RPMI7951 (cell line): ENCODE results near the gene KCNJ2. TPM values are rescaled to one million over a fixed set of nuclear protein-coding genes. Genes with fewer than 3 reads are reported as not detected.

Source experiments
- DNase-seq: peaks from one replicate; pipeline ENCODE4 v3.0.0-alpha.2; 2012; ENCODE audit warnings: low read depth
- total RNA-seq: library from RNA; depleted of rRNA; stranded (reverse); fragments of >200 nt; shearing (Covaris generic); gene quantifications from 2 replicates; pipeline ENCODE4 v1.2.3, GENCODE V29; 2014; rRNA removed

Gene KCNJ2
- total RNA-seq, 1 experiment from 2014 or later = 0.24 TPM

DNA sequence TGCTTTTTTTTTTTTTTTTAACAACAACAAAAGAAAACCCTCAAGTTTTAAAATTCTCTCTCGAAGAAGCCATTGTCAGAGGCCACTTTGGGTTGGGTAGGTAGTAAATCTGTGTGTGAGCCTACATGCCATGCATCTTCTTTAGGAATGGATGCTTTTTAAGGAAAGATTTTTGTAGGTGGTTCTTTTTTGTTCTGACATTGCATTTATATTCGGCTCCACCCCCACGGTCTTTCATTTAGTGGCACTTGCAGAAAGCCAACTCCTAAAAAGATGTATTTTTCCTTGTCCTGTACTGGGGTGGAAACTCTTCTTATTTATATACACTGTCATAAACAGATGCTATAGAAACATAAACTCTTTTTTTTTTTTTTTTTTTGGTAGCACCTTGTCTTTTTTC lies 35.1 kb downstream of the KCNJ2 start:
- DNase-seq = no peak

DNA sequence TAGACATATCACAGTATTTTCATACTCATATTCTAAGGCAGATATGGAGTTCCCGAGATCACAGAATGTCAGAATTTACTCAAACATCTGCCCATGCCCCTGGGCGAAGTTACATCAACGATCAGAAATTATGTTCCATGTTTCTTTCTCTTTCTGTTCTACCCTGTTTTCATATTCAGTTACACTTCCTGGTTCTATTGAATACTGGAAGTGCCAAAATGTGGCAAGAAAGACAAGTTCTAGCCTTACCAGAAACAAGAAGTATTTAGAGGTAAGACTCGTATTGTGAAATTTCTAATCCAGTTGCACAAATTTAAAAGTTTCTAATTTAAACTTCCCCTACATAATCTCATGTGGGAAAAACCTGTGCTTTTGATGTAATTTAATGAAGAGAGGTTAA lies 36.1 kb downstream of the KCNJ2 start:
- no peak for DNase-seq

DNA sequence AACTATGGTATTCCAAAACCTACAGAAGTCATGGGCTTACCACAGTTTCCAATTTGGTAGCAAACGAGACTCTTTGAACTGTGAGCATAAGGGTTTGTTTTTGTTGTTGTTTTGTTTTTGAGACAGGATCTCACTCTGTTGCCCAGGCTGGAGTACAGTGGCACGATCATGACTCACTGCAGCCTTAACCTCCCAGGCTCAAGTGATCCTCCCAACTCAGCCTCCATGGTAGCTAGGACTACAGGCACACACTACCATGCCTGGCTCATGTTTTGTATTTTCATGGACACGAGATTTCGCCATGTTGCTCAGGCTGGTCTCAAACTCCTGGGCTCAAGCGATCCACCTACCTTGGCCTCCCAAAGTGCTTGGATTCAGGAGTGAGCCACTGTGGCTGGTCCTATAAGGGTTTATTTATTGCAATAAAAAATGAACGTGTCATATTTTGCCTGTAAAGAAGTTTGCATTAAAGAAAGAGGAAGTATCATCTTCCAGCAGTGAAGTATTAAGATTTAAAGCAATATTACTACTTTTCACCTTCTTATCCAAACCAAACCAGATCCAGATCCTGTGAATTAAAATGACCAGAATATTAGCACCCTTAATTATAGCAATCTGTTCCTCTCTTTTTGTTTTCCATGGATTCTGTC lies 37.2 kb downstream of the KCNJ2 start:
- no peak for DNase-seq

DNA sequence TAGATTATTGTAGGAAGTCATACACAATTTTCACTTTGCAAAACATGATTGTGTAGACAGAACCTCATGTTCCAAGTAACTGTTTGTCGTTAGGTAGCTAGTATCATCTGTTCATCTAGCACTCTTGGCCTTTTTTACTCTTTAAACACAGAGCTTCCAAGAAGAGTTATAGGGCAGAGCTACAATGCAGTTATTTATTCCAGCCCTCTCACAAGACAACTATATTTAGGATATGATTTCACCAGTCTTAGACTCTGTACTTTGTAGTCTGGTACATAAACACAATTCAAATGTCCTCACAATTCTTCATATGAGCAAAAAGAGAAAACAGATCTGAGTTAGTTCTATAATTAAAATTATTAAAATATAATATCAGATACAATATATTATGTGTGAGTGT lies 37.9 kb downstream of the KCNJ2 start:
- no peak for DNase-seq

DNA sequence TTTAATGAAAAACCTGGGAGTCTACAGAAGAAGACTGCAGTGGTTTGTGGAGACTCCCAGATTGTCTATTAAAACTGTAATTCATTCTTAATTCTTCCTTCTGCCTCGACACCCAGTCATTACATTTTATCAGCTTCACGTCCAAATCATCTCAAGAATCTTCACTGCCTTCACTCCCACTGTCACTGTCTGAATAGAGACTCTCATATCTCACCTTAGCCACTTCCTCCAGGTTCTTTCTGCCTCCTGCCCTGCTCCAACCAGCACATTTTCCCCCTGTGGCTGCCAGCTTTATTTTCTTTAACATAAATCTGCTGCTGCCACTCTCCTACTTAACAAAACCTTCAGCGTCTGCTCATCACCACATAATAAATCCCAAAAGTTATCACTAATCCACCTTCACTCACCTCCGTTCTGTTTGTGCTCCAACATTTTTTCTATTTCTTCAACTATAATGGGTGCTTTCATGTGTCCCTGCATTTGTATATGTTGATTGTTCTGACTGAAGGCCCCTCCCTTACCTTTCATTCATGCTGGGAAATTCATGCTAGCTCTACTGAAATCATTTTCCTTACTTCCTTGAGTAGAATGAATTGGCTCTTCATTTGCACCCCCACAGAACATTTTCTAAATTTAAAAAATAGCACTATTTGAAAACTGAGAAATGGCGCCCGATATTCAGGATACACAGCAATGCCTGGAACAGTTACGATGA lies 38.9 kb downstream of the KCNJ2 start:
- DNase-seq = no peak

DNA sequence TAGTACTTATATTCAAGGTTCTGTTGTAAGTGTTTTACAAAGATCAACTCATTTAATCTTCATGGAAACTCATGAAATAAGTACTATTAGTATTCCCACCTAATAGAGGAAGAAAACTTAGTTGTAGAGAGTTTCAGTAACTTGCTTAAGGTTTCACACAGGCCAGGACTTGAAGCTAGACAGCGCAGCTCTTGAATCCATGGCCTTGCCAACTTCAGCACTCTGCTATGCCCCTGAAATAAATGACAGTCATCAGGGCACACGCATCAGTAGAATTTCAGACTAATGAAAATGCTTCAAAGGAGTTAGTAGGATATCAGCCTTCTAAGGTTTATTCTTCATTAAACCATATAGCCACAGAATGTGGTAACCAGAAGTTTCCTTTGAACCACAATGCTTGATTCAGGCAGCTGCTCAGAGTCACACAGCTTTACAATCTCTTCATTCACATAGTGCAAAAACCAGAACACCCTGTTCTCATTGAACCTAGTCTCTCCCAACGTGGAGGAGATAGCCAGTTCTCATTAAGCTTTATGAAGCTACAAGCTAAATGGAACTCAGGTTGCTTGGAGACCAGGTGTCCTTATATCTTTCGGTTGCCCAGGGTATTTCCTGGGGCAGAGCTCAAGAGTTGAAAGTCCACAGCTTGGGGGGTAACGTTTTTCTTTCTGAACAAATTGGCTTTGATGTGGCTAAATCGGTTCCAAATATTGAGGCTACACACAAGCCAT lies 39.7 kb downstream of the KCNJ2 start:
- no peak for DNase-seq

DNA sequence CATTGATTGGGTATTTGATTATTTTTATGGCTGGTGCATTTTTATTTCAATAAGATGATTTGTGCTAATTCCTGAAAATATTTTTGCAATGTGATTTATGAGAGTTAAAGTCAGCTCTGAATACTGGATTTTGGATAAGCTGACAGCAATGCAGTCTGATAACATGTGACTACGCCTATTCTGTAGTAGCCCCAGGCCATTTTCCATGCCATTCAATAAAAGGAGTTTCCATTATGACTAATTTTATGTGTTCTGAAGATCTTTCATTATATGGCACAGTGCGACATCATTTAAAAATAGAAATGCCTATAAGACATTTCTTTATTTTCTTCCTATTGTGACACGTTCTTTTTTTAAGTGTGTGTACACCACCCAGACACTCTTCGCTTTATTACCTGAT lies 46.3 kb downstream of the KCNJ2 start:
- DNase-seq = no peak

DNA sequence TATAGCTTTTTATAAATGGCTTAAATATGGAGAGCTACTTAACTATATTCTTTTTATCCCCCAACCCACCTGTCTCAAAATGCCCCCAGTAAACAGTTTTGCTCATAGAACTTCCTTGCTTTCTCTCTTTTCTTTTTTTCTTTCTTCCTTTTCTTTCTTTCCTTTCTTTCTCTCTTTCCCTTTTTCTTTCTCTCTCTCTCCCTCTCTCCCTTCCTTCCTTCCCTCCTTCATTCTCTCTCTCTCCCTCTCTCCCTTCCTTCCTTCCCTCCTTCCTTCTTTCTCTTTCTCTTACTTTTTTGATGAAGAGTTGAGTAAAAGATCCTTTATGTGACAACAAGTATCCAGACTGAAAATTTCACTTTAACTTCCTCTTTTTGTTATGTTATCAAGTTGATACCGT lies 48.2 kb downstream of the KCNJ2 start:
- DNase-seq = no peak

DNA sequence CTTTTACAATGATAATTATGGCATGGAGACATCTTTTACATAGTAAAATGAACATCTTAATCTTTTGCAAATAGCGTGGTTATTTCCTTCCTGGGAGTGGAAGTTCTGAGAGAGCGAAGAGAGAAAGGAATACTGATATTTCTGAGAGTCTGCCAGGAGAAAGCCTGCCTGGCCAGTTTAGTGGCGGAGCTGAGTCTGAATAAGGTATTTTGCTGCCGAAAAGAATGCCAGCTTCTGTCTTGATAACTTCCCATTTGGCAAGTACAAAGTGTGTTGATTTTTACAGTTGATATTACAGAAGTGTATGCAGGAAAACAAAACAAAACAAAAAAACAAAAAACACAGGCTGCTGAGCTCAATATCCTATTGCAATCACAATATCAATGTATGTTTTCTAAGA lies 55.9 kb downstream of the KCNJ2 start:
- DNase-seq = no peak

Other genes with a start within 250 kb of the KCNJ2 start
- not detected in 2 replicates for gene KCNJ16, start 94.3 kb upstream of the KCNJ2 start, total RNA-seq